Fibroblast of skin of abdomen (primary cell): ENCODE measurements around the gene ARID4B. TPM values are rescaled to one million over a fixed set of nuclear protein-coding genes. Genes with fewer than 3 reads are reported as not detected.
A peak's percentile ranks its signal among the peaks of the same experiment; 100 is the strongest.
"Not testable (repeated sequence)": the region's sequence is repeated elsewhere in the genome, so short reads cannot be mapped to it uniquely, and the experiment has no call there.

Experiments used
- DNase-seq: peaks from one replicate; pipeline ENCODE4 v3.0.0-alpha.2; 2013
- polyA plus RNA-seq, 2 experiments: library from polyadenylated mRNA; unstranded; fragments of 120-200 nt; gene quantifications; one replicate each; pipeline ENCODE4 v1.2.1, GENCODE V29; 2013; ENCODE audit not compliant: insufficient read length in 2 of 2

ARID4B gene
- polyA plus RNA-seq (2013, experiment 1 of 2; ENCODE audit: insufficient read length) = 18.9 TPM
- polyA plus RNA-seq (2013, experiment 2 of 2; ENCODE audit: insufficient read length) = 17.9 TPM

DNA sequence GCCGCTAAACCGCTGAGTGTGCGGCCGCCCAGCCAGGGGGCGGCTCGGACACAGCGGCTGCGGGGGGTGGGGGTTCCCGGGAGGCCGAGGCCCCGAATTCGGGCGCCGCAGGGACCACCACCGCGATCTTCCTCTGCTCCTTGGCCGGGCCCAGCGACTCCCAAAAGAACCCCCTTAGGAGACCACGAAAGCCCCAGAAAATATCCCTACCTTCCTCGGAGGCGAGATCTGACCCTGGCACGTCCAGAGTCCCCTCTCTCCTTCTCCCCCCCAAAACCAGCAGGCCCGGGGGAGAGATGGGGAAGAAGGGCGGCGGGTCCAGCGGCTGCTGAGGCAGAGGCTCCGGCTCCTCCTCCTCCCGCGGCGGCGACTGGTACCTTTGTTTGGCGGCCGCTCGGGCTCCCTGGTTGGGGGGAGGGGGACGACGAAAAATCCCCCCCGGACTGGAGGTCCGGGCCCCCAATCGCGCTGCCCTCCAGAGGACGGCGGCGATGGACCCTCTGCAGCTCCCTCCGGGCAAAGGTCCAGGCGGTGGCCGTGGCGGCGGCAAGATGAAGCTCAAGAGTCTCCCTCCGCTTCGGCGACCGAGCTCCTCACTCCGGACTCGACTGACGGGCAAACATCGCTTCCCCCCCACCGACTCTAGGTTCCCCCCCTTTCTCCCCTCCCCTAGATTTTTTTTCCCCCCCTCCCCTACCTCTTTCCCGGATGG is at the start of gene ARID4B:
Gene ARID4B (minus strand): TSS at position 621 of the 712 bp plus-strand sequence. CDS start 1,260 bp downstream, outside the sequence.
- DNase-seq = no peak

DNA sequence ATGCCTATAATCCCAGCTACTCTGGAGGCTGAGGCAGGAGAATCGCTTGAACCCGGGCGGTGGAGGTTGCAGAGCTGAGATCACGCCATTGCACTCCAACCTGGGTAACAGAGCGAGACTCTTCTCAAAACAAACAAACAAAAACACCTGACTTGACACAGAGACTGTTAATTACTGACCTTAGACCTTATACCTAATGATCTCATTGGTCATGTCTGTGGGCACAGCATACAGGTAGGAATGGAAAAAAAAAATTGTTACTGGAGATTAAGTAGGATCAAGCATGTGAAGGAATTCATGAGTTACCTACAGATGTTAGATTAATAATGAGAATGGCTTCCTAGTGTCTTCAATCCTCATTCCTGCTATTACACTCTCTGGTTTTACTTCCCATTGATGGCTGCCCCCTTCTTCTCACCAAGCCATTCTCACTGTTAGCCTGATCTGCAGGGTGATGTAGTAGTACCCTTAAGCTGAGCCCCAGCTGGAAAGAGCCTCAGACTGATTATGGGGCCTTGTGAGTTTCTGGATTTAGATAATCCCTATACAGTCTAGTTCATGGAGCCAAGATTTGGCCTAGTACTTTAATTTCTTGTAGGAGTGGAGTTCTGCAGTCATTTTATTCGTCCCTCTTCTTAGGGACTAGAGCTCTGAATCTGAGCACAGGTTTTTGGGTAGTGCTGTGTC is 48.1 kb upstream of the ARID4B start:
- no peak for DNase-seq

DNA sequence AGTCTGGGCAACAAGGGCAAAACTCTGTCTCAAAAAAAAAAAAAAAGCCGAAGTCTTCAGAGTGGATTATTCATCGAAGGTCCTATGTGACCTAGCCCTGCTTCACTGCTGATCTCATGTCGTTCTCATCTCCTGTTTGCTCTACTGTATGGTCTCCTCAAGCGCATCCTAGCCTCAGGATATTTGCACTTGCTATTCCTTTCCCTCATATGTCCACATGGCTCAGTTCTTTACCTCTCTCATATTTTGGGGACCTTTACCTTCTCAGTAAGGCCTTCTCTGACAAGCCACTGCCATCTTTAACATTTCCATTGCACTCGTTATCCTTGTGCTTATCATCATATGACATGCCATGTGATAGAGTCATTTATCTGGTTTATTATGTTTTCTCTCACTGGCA is 41.8 kb upstream of the ARID4B start:
- no peak for DNase-seq

- DNase-seq = no peak
These were observed 40.4 kb upstream of the ARID4B start for GRCh38 chr1:235368428-235368827.

DNA sequence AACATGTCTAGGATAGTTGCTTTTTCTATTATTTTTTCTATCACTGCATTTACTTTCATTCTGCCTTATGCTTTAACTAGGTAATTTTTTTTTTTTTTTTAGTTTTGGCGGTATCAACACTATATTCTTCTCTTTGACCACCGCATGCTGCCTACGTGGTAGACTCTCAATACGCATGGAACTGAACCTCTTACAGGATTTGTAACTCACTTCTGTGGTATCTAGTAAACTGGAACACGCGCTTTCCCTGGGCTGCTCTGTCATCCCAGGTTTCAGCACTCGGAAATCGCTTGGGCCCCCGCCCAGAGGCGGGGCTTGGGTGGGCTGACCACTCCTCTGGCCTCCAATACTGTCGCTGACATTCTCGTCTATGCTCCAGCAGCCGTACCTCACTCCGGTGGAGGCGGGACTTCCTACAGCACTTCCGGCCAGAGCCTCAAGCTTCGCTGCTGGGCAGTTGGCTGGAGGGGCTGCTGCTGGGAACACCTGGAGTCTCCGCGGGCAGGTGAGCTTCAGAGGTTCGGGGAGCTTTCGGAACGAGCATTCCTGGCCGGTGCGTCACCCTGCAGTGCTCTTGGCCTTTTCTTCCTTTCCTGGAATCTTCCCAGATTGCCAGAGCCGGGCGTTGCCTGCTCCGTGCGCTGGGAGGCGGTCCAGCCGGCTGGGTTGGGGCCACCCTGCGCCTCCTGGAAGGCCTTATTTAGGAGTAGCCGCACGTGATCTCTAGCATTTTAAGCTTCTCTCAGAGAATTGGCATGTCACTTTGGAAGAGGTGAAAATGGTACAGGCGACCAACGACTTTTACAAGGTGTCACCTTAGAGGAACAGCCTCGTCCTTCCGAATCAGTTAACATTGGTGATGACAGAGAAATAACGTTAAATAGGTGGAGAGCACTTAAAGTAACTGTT is 39.3 kb upstream of the ARID4B start, which contains the start of gene TBCE:
Gene TBCE (plus strand): TSS at position 428 of the 909 bp plus-strand sequence. CDS start 12,623 bp downstream, outside the sequence.
- peak; percentile 96 for DNase-seq

DNA sequence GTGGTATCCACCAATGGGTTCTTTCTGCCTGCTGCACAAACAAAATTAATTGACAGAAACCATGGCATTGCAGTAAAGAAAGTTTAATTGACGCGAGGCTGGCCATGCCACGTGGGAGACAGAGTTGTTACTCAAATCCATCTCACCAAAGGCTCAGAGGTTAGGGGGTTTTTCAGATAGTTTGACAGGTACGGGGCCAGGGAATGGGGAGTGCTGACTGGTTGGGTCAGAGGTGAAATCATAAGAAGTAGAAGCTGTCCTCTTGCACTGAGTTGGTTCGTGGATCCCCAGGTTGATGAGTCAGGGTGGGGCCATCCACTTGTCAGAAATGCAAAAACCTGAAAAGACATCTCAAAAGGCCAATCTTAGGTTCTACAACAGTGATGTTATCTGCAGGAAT is 38.3 kb upstream of the ARID4B start:
- no peak for DNase-seq

GRCh38 chr1:235364189-235364588 is 36.2 kb upstream of the ARID4B start:
- not testable (repeated sequence) for DNase-seq

- no peak for DNase-seq
These were observed 30.9 kb upstream of the ARID4B start for GRCh38 chr1:235358899-235359298.

DNA sequence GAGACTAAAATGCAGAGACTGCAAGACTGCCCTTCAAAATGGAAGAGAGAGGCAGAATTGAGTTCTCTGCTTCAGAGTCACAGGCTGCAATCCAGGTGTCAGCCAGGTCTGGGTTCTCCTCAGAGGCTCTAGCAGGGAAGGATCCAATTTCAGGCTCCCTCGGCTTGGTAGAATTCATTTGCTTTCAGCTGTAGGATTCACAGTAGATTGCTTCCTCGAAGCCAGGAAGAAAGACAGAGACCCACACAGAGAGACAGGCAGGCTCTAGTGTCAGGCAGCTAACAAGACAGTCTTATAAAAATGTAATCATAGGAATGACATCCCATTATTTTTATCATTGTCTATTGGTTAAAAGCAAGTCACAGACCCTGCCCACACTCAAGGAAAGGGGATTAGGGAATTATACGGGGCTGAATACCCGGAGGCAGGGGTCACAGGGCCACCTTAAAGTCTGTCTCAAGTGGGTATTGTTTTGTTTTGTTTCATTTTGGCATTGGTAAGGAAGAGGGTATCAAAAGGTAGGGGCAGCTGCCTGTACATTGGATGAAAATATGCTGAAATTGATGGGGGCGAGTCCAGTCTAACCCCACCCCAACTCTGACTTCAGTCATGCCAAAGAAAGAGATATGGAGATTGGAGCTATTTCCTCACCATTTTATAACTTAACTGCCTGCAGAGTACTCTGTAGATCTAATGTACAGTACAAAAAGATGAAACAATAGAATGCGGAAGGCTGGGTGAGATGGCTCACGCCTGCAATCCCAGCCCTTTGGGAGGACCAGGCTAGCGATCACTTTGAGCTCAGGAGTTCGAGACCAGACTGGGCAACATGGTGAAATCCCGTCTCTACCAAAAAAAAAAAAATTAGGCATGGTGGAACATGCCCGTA is 29.8 kb upstream of the ARID4B start:
- no peak for DNase-seq

DNA sequence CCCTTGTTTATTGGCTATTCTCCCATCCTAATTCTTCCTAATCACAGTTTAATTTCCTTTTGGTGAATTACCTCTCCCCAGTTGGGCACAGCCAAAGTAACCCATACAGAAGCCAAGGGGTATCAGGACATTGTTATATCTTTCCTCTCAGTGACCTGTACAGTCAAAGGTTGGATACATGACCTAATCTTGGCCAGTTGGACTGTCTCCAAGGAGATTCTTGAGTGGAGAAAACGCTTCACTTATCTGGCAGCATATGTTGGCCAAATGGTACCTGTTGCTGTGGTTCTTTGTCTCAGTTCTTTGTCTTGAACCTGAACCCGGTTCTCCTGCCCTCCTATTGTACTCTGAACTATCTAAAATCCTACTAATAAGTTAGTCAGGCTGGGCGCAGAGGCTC is 23.9 kb upstream of the ARID4B start:
- no peak for DNase-seq

DNA sequence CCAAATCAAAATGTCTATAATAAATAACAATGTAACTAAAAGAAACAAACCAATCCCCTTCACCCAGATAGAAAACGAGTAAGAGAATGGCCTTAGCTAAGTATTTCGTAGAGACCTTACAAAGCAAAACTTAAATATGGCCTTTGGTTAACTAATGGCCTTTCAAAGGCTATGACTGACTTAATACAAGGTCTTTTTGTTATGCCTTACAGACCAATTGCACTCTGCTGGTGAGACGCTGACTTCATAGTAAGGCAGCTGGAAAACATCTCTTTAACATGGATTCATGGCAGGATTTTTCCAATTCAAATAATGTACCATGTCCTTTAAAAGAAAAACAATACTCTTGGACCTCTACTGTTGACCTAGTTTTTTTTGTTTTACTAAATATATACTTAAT is 23.5 kb upstream of the ARID4B start:
- no peak for DNase-seq

DNA sequence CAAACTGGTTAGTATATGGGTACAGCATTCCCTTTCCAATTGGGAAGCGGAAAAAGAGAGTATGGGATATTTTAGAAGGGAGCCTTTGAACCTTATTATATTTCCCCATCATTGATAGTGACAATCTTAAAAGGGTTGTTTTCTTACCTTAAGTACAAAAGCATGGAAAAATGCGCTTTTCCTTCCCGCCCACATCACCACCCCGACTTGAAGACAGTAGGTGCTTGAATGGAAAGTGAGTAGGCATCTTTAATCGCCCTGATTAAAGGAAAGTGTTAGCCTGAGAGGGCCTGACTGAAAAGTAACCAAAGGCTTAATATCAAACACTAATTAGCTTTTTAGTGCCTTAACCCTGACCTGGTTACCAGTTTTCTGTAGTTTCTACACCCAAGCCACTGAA is 15.7 kb upstream of the ARID4B start:
- no peak for DNase-seq

GRCh38 chr1:235342471-235342870 is 14.5 kb upstream of the ARID4B start:
- DNase-seq = no peak

- no peak for DNase-seq
These were observed 14.1 kb upstream of the ARID4B start for GRCh38 chr1:235342039-235342438.

DNA sequence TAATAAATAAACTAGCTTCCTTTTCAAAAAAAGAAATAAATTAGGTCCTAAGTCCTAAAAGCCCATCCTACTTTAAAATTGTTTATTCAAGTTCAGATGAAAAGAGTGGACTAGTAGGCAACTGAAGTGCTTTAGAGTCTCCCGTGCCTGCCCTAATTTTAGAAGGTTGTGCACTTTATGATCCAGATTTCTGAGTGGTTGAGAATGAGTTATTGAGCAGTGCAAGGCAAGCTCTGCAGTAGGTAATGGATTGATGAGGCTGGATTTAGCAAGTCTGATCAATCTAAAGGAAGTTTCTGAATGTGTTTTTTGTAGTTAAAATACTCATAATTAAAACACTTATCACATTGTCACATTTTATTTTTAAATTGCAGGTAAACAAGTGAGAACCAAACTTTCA is 13.4 kb upstream of the ARID4B start:
- DNase-seq = no peak

GRCh38 chr1:235339746-235340145 is 11.8 kb upstream of the ARID4B start:
- DNase-seq = no peak

GRCh38 chr1:235336903-235337302 is 8.9 kb upstream of the ARID4B start:
- DNase-seq = no peak

- no peak for DNase-seq
These were observed 3.4 kb upstream of the ARID4B start for GRCh38 chr1:235331401-235331800.

DNA sequence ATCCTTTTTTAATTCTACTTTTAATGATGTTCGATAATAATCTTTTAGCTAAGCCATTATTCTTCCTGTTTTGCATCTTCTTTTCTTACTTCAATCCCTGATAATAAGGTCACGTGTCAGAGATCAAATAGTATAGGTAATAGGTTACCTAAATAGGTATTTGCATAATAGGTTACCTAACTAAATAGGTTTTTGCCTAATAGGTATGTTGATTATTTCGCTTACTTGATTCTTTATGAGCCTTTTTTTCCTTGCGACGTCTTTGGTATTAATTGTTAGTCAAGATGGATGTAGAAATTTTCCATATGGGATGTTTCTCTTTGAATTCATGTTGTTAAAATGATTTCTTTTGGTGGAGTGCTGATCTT is 2.9 kb upstream of the ARID4B start:
- no peak for DNase-seq

- DNase-seq = peak; percentile 41
These were observed 1.3 kb upstream of the ARID4B start for GRCh38 chr1:235329139-235329902.
